OCI-LY1 (cell line): ENCODE results near the gene PGS1.

Source experiments
- H2AFZ ChIP-seq: fragments of 200-600 bp; sonication (generic), shearing (Covaris generic); 2 replicates; pipeline ENCODE4 v1.6.0; 2014; ENCODE audit warnings: antibody characterized with exemption, mild to moderate bottlenecking, low read length
- H3F3A ChIP-seq: fragments of 200-600 bp; sonication (generic), shearing (Covaris generic); 2 replicates; pipeline ENCODE4 v1.6.0; 2014; ENCODE audit warnings: mild to moderate bottlenecking, antibody characterized with exemption, low read length, moderate library complexity; ENCODE audit not compliant: insufficient read depth
- H3K27ac ChIP-seq: fragments of 200-600 bp; sonication (generic); 2 replicates; pipeline ENCODE4 v1.5.1; 2014; ENCODE audit warnings: low read length, mixed run types, mild to moderate bottlenecking, low read depth; ENCODE audit not compliant: poor library complexity, severe bottlenecking
- H3K27me3 ChIP-seq: fragments of 200-600 bp; sonication (generic); 2 replicates; pipeline ENCODE4 v1.6.0; 2014; ENCODE audit warnings: antibody characterized with exemption, mild to moderate bottlenecking, low read length, moderate library complexity; ENCODE audit not compliant: insufficient read depth
- H3K36me3 ChIP-seq: fragments of 200-600 bp; sonication (generic); 2 replicates; pipeline ENCODE4 v1.6.1; 2014; ENCODE audit warnings: mild to moderate bottlenecking, antibody characterized with exemption, low read length, moderate library complexity, mixed read lengths; ENCODE audit not compliant: insufficient read depth
- H3K4me1 ChIP-seq: fragments of 200-600 bp; sonication (generic); 2 replicates; pipeline ENCODE4 v1.5.1; 2014; ENCODE audit warnings: mild to moderate bottlenecking, low read length, moderate library complexity; ENCODE audit not compliant: insufficient read depth, severe bottlenecking
- H3K4me2 ChIP-seq: fragments of 200-600 bp; sonication (generic), shearing (Covaris generic); 2 replicates; pipeline ENCODE4 v1.6.1; 2014; ENCODE audit warnings: low read length
- H3K4me3 ChIP-seq: fragments of 200-600 bp; sonication (generic); 2 replicates; pipeline ENCODE4 v1.5.1; 2014; ENCODE audit warnings: low read length, low read depth, mild to moderate bottlenecking, mixed read lengths; ENCODE audit not compliant: poor library complexity, severe bottlenecking
- H3K79me2 ChIP-seq: fragments of 200-600 bp; shearing (Covaris generic); 2 replicates; pipeline ENCODE4 v1.6.1; 2016; ENCODE audit warnings: mixed run types, low read length, mixed read lengths; ENCODE audit not compliant: insufficient read depth
- H3K9ac ChIP-seq: fragments of 200-600 bp; sonication (generic), shearing (Covaris generic); 2 replicates; pipeline ENCODE4 v1.6.1; 2014; ENCODE audit warnings: mild to moderate bottlenecking, low read length, mixed read lengths
- H3K9me2 ChIP-seq: fragments of 200-600 bp; sonication (generic), shearing (Covaris generic); 2 replicates; pipeline ENCODE4 v1.6.1; 2014; ENCODE audit warnings: low read depth, mild to moderate bottlenecking, low read length, mixed read lengths
- H3K9me3 ChIP-seq: fragments of 200-600 bp; shearing (Covaris generic); 2 replicates; pipeline ENCODE4 v1.6.1; 2014; ENCODE audit warnings: low read length, mixed read lengths
- H4K20me1 ChIP-seq: fragments of 200-600 bp; sonication (generic), shearing (Covaris generic); 2 replicates; pipeline ENCODE4 v1.6.0; 2016; ENCODE audit warnings: mild to moderate bottlenecking, low read length; ENCODE audit not compliant: insufficient read depth
- EZH2 ChIP-seq: fragments of 200-600 bp; sonication (generic), shearing (Covaris generic); IDR thresholded peaks from 2 replicates; pipeline ENCODE4 v1.8.0; 2017; ENCODE audit warnings: borderline replicate concordance, mixed run types, mild to moderate bottlenecking, antibody characterized with exemption, low read length, moderate library complexity, mixed read lengths
- TF ChIP-seq, protein P1 (sequence below): fragments of 200-600 bp; sonication (generic), shearing (Covaris generic); IDR thresholded peaks from 2 replicates; pipeline ENCODE4 v1.5.1; 2017; ENCODE audit warnings: mild to moderate bottlenecking, antibody characterized with exemption, low read length, moderate library complexity, mixed read lengths

Gene PGS1

GRCh38 chr17:78344666-78345065 is 33.8 kb upstream of the PGS1 start:
- Histone ChIP-seq H3F3A (no peaks in the 10 kb centered on the region), H3K9me3 (no peaks in the 10 kb centered on the region), H3K4me2 (no peak overlapping the region), H3K79me2 (no peaks in the 10 kb centered on the region), H3K9me2 (no peaks in the 10 kb centered on the region), H3K4me3 (no peak overlapping the region), H3K4me1 (peaks cover 15% of the 10 kb centered on the region), H3K36me3 (no peaks in the 10 kb centered on the region), H2AFZ (no peak overlapping the region), H4K20me1 (no peaks in the 10 kb centered on the region), H3K27ac (no peak overlapping the region), H3K27me3 (peaks cover 10% of the 10 kb centered on the region), H3K9ac (no peak overlapping the region)
- TF ChIP-seq, protein P1, sequence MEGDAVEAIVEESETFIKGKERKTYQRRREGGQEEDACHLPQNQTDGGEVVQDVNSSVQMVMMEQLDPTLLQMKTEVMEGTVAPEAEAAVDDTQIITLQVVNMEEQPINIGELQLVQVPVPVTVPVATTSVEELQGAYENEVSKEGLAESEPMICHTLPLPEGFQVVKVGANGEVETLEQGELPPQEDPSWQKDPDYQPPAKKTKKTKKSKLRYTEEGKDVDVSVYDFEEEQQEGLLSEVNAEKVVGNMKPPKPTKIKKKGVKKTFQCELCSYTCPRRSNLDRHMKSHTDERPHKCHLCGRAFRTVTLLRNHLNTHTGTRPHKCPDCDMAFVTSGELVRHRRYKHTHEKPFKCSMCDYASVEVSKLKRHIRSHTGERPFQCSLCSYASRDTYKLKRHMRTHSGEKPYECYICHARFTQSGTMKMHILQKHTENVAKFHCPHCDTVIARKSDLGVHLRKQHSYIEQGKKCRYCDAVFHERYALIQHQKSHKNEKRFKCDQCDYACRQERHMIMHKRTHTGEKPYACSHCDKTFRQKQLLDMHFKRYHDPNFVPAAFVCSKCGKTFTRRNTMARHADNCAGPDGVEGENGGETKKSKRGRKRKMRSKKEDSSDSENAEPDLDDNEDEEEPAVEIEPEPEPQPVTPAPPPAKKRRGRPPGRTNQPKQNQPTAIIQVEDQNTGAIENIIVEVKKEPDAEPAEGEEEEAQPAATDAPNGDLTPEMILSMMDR = no peak
- TF ChIP-seq EZH2 = no peak

GRCh38 chr17:78345172-78345571 is 33.3 kb upstream of the PGS1 start:
- no peak overlapping the region for H3K4me2 ChIP-seq
- H3K9me2 ChIP-seq = no peaks in the 10 kb centered on the region
- H4K20me1 ChIP-seq = no peaks in the 10 kb centered on the region
- no peak overlapping the region for H2AFZ ChIP-seq
- TF ChIP-seq EZH2 = no peak
- TF ChIP-seq, protein P1 = no peak
- H3K27me3 ChIP-seq = peaks cover 8% of the 10 kb centered on the region
- no peaks in the 10 kb centered on the region for H3K36me3 ChIP-seq
- H3K4me1 ChIP-seq = peaks cover 15% of the 10 kb centered on the region
- no peaks in the 10 kb centered on the region for H3K9me3 ChIP-seq
- H3K27ac ChIP-seq = no peak overlapping the region
- no peak overlapping the region for H3K4me3 ChIP-seq
- H3K9ac ChIP-seq = no peak overlapping the region
- no peaks in the 10 kb centered on the region for H3F3A ChIP-seq
- H3K79me2 ChIP-seq = no peaks in the 10 kb centered on the region

DNA sequence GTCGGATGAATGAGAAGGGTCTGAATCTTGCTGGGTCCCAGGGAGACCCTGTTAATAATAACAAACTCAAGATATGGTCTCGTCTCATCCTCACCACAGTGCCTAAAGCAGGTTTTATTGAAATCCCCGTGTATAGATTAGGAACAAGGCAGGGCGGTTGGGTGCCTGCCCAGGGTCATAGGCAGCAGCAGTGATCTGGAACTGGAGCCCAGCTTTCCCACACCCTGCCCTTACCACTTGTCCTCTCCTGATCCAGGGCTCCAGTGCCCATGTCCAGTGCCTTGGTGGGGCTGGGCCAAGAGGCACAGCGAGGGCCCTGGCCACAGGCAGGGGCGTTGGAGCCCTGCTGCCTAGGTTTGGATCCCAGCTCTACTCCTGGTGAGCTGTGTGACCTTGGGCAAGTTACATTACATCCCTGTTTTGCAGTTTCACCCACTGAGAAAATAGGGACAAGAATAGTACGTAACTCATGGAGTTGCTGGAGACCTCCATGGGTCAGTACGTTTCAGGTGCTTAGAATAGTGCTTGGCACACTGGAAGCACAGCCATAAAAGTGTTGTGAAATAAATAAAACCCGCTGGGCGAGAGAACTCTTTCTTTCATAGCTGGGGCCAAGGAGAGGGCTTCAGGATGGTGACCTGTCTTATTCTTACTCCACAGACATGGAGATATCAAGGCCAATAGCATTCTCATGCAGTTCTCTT is 32.5 kb upstream of the PGS1 start:
- Histone ChIP-seq H3F3A (no peaks in the 10 kb centered on the region), H3K79me2 (no peaks in the 10 kb centered on the region), H3K27ac (no peak overlapping the region), H2AFZ (no peak overlapping the region), H3K36me3 (no peaks in the 10 kb centered on the region), H4K20me1 (no peaks in the 10 kb centered on the region), H3K4me3 (no peak overlapping the region), H3K9me2 (no peaks in the 10 kb centered on the region), H3K9me3 (no peaks in the 10 kb centered on the region), H3K4me1 (peaks cover 15% of the 10 kb centered on the region), H3K9ac (no peak overlapping the region), H3K27me3 (peaks cover under 1% of the 10 kb centered on the region), H3K4me2 (no peak overlapping the region)
- TF ChIP-seq, protein P1 = no peak
- TF ChIP-seq EZH2 = no peak
